ENCODE measurements around the gene SNRPD2.

The SNRPD2 gene

DNA sequence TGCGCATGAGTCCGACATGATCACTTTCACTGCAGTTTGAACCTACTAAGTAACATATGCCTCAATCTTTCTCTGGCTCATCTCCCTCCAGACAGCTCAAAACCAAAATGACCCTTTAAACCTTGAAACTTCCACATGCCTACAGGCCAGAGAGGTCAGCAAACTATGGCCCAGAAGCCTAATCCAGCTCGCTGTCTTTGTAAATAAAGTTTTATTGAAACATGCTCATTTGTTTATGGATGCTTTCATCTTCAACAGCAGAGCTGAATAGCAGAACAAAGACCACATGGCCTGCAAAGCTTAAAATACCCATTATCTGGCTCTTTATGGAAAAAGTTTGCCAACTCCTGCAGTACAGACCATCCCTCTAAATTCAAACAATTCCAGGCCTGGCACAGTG is 23.4 kb upstream of the SNRPD2 start:
- no peaks in the 10 kb centered on the region for H3K9me3 ChIP-seq (ENCODE audit: low read length)
- H3K9me2 ChIP-seq (ENCODE audit: low read depth, low read length), result no peaks in the 10 kb centered on the region
- H3K9ac ChIP-seq (ENCODE audit: low read length), result peak overlapping the region; percentile 19; the same call in 1 of the 2 replicates
- no peaks in the 10 kb centered on the region for H3F3A ChIP-seq (ENCODE audit: insufficient read depth, low read length)
- TF ChIP-seq, protein P1, sequence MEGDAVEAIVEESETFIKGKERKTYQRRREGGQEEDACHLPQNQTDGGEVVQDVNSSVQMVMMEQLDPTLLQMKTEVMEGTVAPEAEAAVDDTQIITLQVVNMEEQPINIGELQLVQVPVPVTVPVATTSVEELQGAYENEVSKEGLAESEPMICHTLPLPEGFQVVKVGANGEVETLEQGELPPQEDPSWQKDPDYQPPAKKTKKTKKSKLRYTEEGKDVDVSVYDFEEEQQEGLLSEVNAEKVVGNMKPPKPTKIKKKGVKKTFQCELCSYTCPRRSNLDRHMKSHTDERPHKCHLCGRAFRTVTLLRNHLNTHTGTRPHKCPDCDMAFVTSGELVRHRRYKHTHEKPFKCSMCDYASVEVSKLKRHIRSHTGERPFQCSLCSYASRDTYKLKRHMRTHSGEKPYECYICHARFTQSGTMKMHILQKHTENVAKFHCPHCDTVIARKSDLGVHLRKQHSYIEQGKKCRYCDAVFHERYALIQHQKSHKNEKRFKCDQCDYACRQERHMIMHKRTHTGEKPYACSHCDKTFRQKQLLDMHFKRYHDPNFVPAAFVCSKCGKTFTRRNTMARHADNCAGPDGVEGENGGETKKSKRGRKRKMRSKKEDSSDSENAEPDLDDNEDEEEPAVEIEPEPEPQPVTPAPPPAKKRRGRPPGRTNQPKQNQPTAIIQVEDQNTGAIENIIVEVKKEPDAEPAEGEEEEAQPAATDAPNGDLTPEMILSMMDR (IDR thresholded peaks at IDR 0.05; ENCODE audit: low read length), result no peak
- no peak for TF ChIP-seq EZH2 (IDR thresholded peaks at IDR 0.05; ENCODE audit: borderline replicate concordance, low read length)
- H3K4me3 ChIP-seq (ENCODE audit: low read depth, low read length, poor library complexity, severe bottlenecking), result peak overlapping the region; percentile 76
- no peak overlapping the region for H2AFZ ChIP-seq (ENCODE audit: low read length)
- H3K36me3 ChIP-seq (ENCODE audit: insufficient read depth, low read length), result peaks cover 26% of the 10 kb centered on the region
- no peaks in the 10 kb centered on the region for H4K20me1 ChIP-seq (ENCODE audit: insufficient read depth, low read length)
- peak overlapping the region; percentile 65 for H3K27ac ChIP-seq (ENCODE audit: low read depth, low read length, poor library complexity, severe bottlenecking)
- H3K4me1 ChIP-seq (ENCODE audit: insufficient read depth, low read length, severe bottlenecking), result peaks cover 45% of the 10 kb centered on the region
- H3K79me2 ChIP-seq (ENCODE audit: insufficient read depth, low read length), result peaks cover 21% of the 10 kb centered on the region
- no peaks in the 10 kb centered on the region for H3K27me3 ChIP-seq (ENCODE audit: insufficient read depth, low read length)
- H3K4me2 ChIP-seq (ENCODE audit: low read length), result peak overlapping the region; percentile 41

DNA sequence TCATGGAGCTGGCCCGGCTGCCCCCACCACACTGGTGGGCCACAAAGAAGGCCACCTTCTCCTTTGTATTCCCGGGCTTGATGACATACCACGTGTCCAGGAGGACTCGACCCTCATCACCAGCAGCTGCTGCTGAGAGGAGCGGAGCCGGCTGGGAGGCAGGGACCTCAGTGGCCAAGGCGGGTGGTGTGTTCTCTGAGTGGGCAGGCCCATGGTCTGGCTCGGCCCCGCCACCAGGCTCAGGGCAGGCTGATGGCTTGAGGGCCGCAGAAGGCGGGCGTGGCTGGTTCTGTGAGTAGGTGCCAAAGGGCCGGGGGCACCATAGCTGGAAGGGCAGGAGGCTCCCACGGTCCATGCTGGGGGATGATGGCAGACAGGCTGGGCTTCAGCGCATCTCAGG is 21.4 kb upstream of the SNRPD2 start:
- Histone ChIP-seq H3K9ac (ENCODE audit: low read length) (no peak overlapping the region), H3K27ac (ENCODE audit: low read depth, low read length, poor library complexity, severe bottlenecking) (no peak overlapping the region), H3K4me1 (ENCODE audit: insufficient read depth, low read length, severe bottlenecking) (peaks cover 41% of the 10 kb centered on the region), H3K36me3 (ENCODE audit: insufficient read depth, low read length) (peaks cover 26% of the 10 kb centered on the region), H3K9me3 (ENCODE audit: low read length) (no peaks in the 10 kb centered on the region), H3K79me2 (ENCODE audit: insufficient read depth, low read length) (peaks cover 21% of the 10 kb centered on the region), H3K9me2 (ENCODE audit: low read depth, low read length) (no peaks in the 10 kb centered on the region), H2AFZ (ENCODE audit: low read length) (no peak overlapping the region), H4K20me1 (ENCODE audit: insufficient read depth, low read length) (no peaks in the 10 kb centered on the region), H3F3A (ENCODE audit: insufficient read depth, low read length) (peaks cover 5% of the 10 kb centered on the region; the same call in 1 of the 2 replicates), H3K27me3 (ENCODE audit: insufficient read depth, low read length) (no peaks in the 10 kb centered on the region), H3K4me3 (ENCODE audit: low read depth, low read length, poor library complexity, severe bottlenecking) (no peak overlapping the region), H3K4me2 (ENCODE audit: low read length) (no peak overlapping the region)
- TF ChIP-seq, protein P1 (IDR thresholded peaks at IDR 0.05; ENCODE audit: low read length), result no peak
- TF ChIP-seq EZH2 (IDR thresholded peaks at IDR 0.05; ENCODE audit: borderline replicate concordance, low read length), result no peak

DNA sequence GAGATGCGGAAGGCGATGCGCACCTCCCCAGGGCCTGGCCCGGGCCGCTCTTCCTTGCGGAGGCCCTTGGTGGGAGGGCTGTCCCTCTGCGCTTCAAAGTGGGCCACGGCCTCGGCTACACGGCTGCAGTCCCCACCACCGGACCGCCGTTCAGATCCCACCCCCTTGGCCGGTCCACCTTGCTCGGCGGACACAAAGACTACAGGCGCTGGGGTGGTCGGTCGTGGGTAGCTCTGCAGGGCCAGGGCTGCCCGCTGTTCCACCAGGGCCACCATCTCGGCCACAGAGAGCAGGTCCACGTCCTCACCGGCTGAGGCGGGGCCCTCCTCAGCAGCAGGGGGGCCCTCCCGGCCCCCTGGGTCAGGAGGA is 20.9 kb upstream of the SNRPD2 start:
- H2AFZ ChIP-seq (ENCODE audit: low read length), result no peak overlapping the region

More for the DNA sequence above, 20.9 kb upstream of the SNRPD2 start:
- no peak for TF ChIP-seq EZH2 (IDR thresholded peaks at IDR 0.05; ENCODE audit: borderline replicate concordance, low read length)
- TF ChIP-seq, protein P1 (IDR thresholded peaks at IDR 0.05; ENCODE audit: low read length), result no peak
- Histone ChIP-seq H3K79me2 (ENCODE audit: insufficient read depth, low read length) (peaks cover 21% of the 10 kb centered on the region), H3F3A (ENCODE audit: insufficient read depth, low read length) (peaks cover 5% of the 10 kb centered on the region; the same call in 1 of the 2 replicates), H4K20me1 (ENCODE audit: insufficient read depth, low read length) (no peaks in the 10 kb centered on the region), H3K9me3 (ENCODE audit: low read length) (no peaks in the 10 kb centered on the region), H3K9ac (ENCODE audit: low read length) (no peak overlapping the region), H3K9me2 (ENCODE audit: low read depth, low read length) (no peaks in the 10 kb centered on the region), H3K4me2 (ENCODE audit: low read length) (no peak overlapping the region), H3K27me3 (ENCODE audit: insufficient read depth, low read length) (no peaks in the 10 kb centered on the region), H3K36me3 (ENCODE audit: insufficient read depth, low read length) (peaks cover 26% of the 10 kb centered on the region), H3K4me3 (ENCODE audit: low read depth, low read length, poor library complexity, severe bottlenecking) (no peak overlapping the region), H3K4me1 (ENCODE audit: insufficient read depth, low read length, severe bottlenecking) (peaks cover 36% of the 10 kb centered on the region), H3K27ac (ENCODE audit: low read depth, low read length, poor library complexity, severe bottlenecking) (no peak overlapping the region)

Data from OCI-LY1 (cell line).